Liver (tissue), 3 donors: ENCODE data around the gene ASIC3.

Source experiments
- ATF3 ChIP-seq: IDR thresholded peaks from 2 replicates; pipeline ENCODE4 v1.6.1; 2016; ENCODE audit warnings: antibody characterized with exemption
- EGR1 ChIP-seq, 2 donors: IDR thresholded peaks; 2 replicates each; pipeline ENCODE4 v1.6.1; 2016 to 2018; ENCODE audit warnings: antibody characterized with exemption in 2 of 2, low read depth in 2 of 2
- HNF4G ChIP-seq: IDR thresholded peaks from 2 replicates; pipeline ENCODE4 v1.6.1; 2016; ENCODE audit warnings: antibody characterized with exemption
- JUND ChIP-seq, 2 donors: IDR thresholded peaks; 2 replicates each; pipeline ENCODE4 v1.6.1; 2016; ENCODE audit warnings: antibody characterized with exemption in 2 of 2
- RAD21 ChIP-seq, 2 donors: IDR thresholded peaks; 2 replicates each; pipeline ENCODE4 v1.6.1; 2016; ENCODE audit warnings: antibody characterized with exemption in 2 of 2, mild to moderate bottlenecking in 2 of 2
- SP1 ChIP-seq: IDR thresholded peaks from 2 replicates; pipeline ENCODE4 v1.6.1; 2018; ENCODE audit warnings: antibody characterized with exemption, mild to moderate bottlenecking
- TAF1 ChIP-seq: conservative IDR thresholded peaks from 2 replicates; pipeline ENCODE4 v1.6.1; 2016; ENCODE audit warnings: antibody characterized with exemption, mild to moderate bottlenecking
- YY1 ChIP-seq: IDR thresholded peaks from 2 replicates; pipeline ENCODE4 v1.6.1; 2016; ENCODE audit warnings: antibody characterized with exemption, mild to moderate bottlenecking
- ZBTB33 ChIP-seq: IDR thresholded peaks from 2 replicates; pipeline ENCODE4 v1.6.1; 2016; ENCODE audit warnings: antibody characterized with exemption
- TF ChIP-seq, protein P1 (sequence below): fragments of 150-350 bp; IDR thresholded peaks from 2 replicates; pipeline ENCODE4 v1.5.1; 2017; ENCODE audit warnings: improper control_type of control experiment, low read depth, low read length; ENCODE audit not compliant: missing input control
- TF ChIP-seq, protein P2 (sequence below): IDR thresholded peaks from 2 replicates; pipeline ENCODE4 v1.6.1; 2016; ENCODE audit warnings: antibody characterized with exemption
- TF ChIP-seq, protein P3 (sequence below): IDR thresholded peaks from 2 replicates; pipeline ENCODE4 v1.6.1; 2016; ENCODE audit warnings: antibody characterized with exemption, mild to moderate bottlenecking
- donor health status: healthy.
- donor health status: healthy.

- TF ChIP-seq ZBTB33 (peak; percentile 91), ATF3 (peak; percentile 71), RAD21 (IDR thresholded peaks at IDR 0.05) (peak in 1 of 2 donors; percentile 53), JUND (IDR thresholded peaks at IDR 0.05) (peak; percentile 56 to 81), SP1 (peak; percentile 97), TAF1 (peak; percentile 58), EGR1 (IDR thresholded peaks at IDR 0.05; ENCODE audit: low read depth in 2 of 2) (peak; percentile 49 to 71), HNF4G (peak; percentile 33), YY1 (peak; percentile 98)
- TF ChIP-seq, protein P1, sequence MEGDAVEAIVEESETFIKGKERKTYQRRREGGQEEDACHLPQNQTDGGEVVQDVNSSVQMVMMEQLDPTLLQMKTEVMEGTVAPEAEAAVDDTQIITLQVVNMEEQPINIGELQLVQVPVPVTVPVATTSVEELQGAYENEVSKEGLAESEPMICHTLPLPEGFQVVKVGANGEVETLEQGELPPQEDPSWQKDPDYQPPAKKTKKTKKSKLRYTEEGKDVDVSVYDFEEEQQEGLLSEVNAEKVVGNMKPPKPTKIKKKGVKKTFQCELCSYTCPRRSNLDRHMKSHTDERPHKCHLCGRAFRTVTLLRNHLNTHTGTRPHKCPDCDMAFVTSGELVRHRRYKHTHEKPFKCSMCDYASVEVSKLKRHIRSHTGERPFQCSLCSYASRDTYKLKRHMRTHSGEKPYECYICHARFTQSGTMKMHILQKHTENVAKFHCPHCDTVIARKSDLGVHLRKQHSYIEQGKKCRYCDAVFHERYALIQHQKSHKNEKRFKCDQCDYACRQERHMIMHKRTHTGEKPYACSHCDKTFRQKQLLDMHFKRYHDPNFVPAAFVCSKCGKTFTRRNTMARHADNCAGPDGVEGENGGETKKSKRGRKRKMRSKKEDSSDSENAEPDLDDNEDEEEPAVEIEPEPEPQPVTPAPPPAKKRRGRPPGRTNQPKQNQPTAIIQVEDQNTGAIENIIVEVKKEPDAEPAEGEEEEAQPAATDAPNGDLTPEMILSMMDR = no peak
- TF ChIP-seq, protein P2, sequence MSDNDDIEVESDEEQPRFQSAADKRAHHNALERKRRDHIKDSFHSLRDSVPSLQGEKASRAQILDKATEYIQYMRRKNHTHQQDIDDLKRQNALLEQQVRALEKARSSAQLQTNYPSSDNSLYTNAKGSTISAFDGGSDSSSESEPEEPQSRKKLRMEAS = no peak
- TF ChIP-seq, protein P3, sequence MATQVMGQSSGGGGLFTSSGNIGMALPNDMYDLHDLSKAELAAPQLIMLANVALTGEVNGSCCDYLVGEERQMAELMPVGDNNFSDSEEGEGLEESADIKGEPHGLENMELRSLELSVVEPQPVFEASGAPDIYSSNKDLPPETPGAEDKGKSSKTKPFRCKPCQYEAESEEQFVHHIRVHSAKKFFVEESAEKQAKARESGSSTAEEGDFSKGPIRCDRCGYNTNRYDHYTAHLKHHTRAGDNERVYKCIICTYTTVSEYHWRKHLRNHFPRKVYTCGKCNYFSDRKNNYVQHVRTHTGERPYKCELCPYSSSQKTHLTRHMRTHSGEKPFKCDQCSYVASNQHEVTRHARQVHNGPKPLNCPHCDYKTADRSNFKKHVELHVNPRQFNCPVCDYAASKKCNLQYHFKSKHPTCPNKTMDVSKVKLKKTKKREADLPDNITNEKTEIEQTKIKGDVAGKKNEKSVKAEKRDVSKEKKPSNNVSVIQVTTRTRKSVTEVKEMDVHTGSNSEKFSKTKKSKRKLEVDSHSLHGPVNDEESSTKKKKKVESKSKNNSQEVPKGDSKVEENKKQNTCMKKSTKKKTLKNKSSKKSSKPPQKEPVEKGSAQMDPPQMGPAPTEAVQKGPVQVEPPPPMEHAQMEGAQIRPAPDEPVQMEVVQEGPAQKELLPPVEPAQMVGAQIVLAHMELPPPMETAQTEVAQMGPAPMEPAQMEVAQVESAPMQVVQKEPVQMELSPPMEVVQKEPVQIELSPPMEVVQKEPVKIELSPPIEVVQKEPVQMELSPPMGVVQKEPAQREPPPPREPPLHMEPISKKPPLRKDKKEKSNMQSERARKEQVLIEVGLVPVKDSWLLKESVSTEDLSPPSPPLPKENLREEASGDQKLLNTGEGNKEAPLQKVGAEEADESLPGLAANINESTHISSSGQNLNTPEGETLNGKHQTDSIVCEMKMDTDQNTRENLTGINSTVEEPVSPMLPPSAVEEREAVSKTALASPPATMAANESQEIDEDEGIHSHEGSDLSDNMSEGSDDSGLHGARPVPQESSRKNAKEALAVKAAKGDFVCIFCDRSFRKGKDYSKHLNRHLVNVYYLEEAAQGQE = peak; percentile 89
These were observed 9.9 kb downstream of the ASIC3 start for GRCh38 chr7:151057989-151058780.
